LNCAP (cell line): ENCODE measurements around the gene RUNDC1.

Source experiments
- CTCF ChIP-seq: fragments of 450-650 bp; IDR thresholded peaks from 2 replicates; pipeline ENCODE4 v1.5.1; 2017; ENCODE audit warnings: mild to moderate bottlenecking

The RUNDC1 gene

GRCh38 chr17:42967925-42968324, 12.4 kb upstream of the RUNDC1 start:
- no peak for TF ChIP-seq CTCF

GRCh38 chr17:42969001-42969581, 11.3 kb upstream of the RUNDC1 start:
- no peak for TF ChIP-seq CTCF

- no peak for TF ChIP-seq CTCF
Observed at GRCh38 chr17:42971589-42971988, 8.8 kb upstream of the RUNDC1 start.

- no peak for TF ChIP-seq CTCF
Observed at GRCh38 chr17:42975265-42975664, 5.1 kb upstream of the RUNDC1 start.

- TF ChIP-seq CTCF, result no peak
Observed at GRCh38 chr17:42979511-42980273, 673 bp upstream of the RUNDC1 start, which contains the start of gene PTGES3L. Gene PTGES3L (minus strand): TSS chr17:42980080. CDS start chr17:42980053, 27 bp downstream.

- peak; percentile 45; the same call in 1 of the 2 replicates for TF ChIP-seq CTCF
Observed at GRCh38 chr17:42980766-42981397, 517 bp downstream of the RUNDC1 start.

- TF ChIP-seq CTCF, result no peak
Observed at GRCh38 chr17:42982266-42982665, 1.9 kb downstream of the RUNDC1 start.
